Keratinocyte (primary cell): Measurements from ENCODE around the gene C6orf52. TPM values are rescaled to one million over a fixed set of nuclear protein-coding genes. Genes with fewer than 3 reads are reported as not detected.

Source experiments
- DNase-seq: peaks from one replicate; pipeline ENCODE4 v3.0.0-alpha.2; 2011; ENCODE audit warnings: low read depth, missing footprints, low spot score
- FAIRE-seq: peaks from 2 replicates; lab custom pipeline; 2011; peaks lifted over from hg19 to GRCh38; lab: Jason Lieb, UNC
- H2AFZ ChIP-seq: 2 replicates; pipeline ENCODE4 v1.6.0; 2012; ENCODE audit warnings: low read length, control low read depth, inconsistent platforms; ENCODE audit not compliant: control insufficient read depth
- H3K27ac ChIP-seq: 2 replicates; pipeline ENCODE4 v1.5.1; 2011; ENCODE audit warnings: low read length; ENCODE audit not compliant: control insufficient read depth, insufficient read depth
- H3K27me3 ChIP-seq: 3 replicates; pipeline ENCODE4 v1.6.0; 2011; ENCODE audit warnings: low read length; ENCODE audit not compliant: control insufficient read depth, insufficient read depth; ENCODE audit errors: extremely low read depth
- H3K36me3 ChIP-seq, 2 experiments: 2 replicates in 1 of 2; 3 replicates in 1 of 2; pipeline ENCODE4 v1.5.1; 2011; ENCODE audit warnings: low read length in 2 of 2, mild to moderate bottlenecking in 1 of 2; ENCODE audit not compliant: control insufficient read depth in 2 of 2, insufficient read depth in 2 of 2; ENCODE audit errors: extremely low read depth in 1 of 2
- H3K4me1 ChIP-seq: 3 replicates; pipeline ENCODE4 v1.5.1; 2011; ENCODE audit warnings: low read length; ENCODE audit not compliant: control insufficient read depth, insufficient read depth; ENCODE audit errors: extremely low read depth
- H3K4me2 ChIP-seq: 3 replicates; pipeline ENCODE4 v1.6.0; 2011; ENCODE audit warnings: low read depth, low read length; ENCODE audit not compliant: control insufficient read depth, insufficient read depth; ENCODE audit errors: extremely low read depth
- H3K4me3 ChIP-seq, 3 experiments: fragments of 200-600 bp in 1 of 3; sonication (generic) in 1 of 3; 2 replicates in 2 of 3; 3 replicates in 1 of 3; pipeline ENCODE4 v1.5.1; 2011 to 2016; ENCODE audit warnings: low read length in 3 of 3, mild to moderate bottlenecking in 3 of 3, control low read depth in 2 of 3, inconsistent platforms in 1 of 3, low read depth in 1 of 3, mixed read lengths in 1 of 3, mixed run types in 1 of 3, moderate library complexity in 1 of 3; ENCODE audit not compliant: control insufficient read depth in 2 of 3, insufficient read depth in 2 of 3; ENCODE audit errors: extremely low read depth in 1 of 3
- H3K79me2 ChIP-seq: 2 replicates; pipeline ENCODE4 v1.6.0; 2012; ENCODE audit warnings: low read length; ENCODE audit not compliant: control insufficient read depth, insufficient read depth
- H3K9ac ChIP-seq: 3 replicates; pipeline ENCODE4 v1.6.0; 2011; ENCODE audit warnings: low read length; ENCODE audit not compliant: control insufficient read depth, insufficient read depth; ENCODE audit errors: extremely low read depth
- H3K9me1 ChIP-seq: 3 replicates; pipeline ENCODE4 v1.6.0; 2011; ENCODE audit warnings: low read length; ENCODE audit not compliant: control insufficient read depth, insufficient read depth; ENCODE audit errors: extremely low read depth
- H3K9me3 ChIP-seq: 2 replicates; pipeline ENCODE4 v1.5.1; 2012; ENCODE audit warnings: low read depth, low read length; ENCODE audit not compliant: control insufficient read depth
- H4K20me1 ChIP-seq: 3 replicates; pipeline ENCODE4 v1.6.0; 2011; ENCODE audit warnings: low read length; ENCODE audit not compliant: control insufficient read depth, insufficient read depth; ENCODE audit errors: extremely low read depth
- EZH2 ChIP-seq: IDR thresholded peaks from one replicate; pipeline ENCODE4 v1.6.1; 2012; ENCODE audit warnings: inconsistent platforms, mild to moderate bottlenecking, low read length, moderate library complexity
- dilution Hi-C: fragments of 300-500 bp; cut with MboI; formaldehyde crosslinking; loops from one replicate; pipeline ENCODE4 v1.7.0; 2020; ENCODE audit warnings: low sequenced_read_pairs; ENCODE audit not compliant: extremely low pct_ligation_motif_present
- polyA plus RNA-seq, 5 experiments: library from polyadenylated mRNA; depleted of rRNA in 3 of 5; stranded (reverse) in 3 of 5; stranded (forward) in 1 of 5; unstranded in 1 of 5; fragments of >200 nt; gene quantifications; 1 replicate in 1 of 5; 2 replicates in 3 of 5; 3 replicates in 1 of 5; pipeline versions ENCODE4 v1.2.1 to v1.2.3, GENCODE V29; 2011 to 2012; ENCODE audit warnings: missing spikeins in 2 of 5, low read depth in 1 of 5, low replicate concordance in 1 of 5
- TF ChIP-seq, protein P1 (sequence below), 3 experiments: IDR thresholded peaks in 1 of 3; conservative IDR thresholded peaks in 1 of 3; optimal IDR thresholded peaks in 1 of 3; 2 replicates in 2 of 3; 3 replicates in 1 of 3; pipeline versions ENCODE3 to v1.5.1; 2011; ENCODE audit warnings: low read length in 3 of 3, mild to moderate bottlenecking in 3 of 3, moderate library complexity in 2 of 3, control low read depth in 1 of 3, inconsistent platforms in 1 of 3; ENCODE audit not compliant: insufficient read depth in 2 of 3; ENCODE audit errors: extremely low read depth in 1 of 3

C6orf52 gene
- polyA plus RNA-seq, 1 donor (not counting 4 experiments of a cell fraction or from before 2014, with no cell fraction given), result not detected

DNA sequence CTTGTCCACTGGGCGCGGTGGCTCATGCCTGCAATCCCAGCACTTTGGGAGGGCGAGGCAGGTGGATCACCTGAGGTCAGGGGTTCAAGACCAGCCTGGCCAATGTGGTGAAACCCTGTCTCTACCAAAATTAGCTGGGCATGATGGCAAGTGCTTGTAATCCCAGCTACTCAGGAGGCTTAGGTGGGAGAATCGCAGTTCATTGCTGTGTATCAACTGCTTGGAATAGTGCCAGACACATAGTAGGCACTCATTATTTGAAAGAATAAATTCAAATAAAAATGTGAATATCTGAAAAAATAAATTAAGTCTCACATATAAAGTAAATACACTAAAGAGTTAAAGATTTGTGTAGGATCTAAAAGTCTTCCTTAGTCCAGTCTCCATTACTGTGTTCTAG, 2.2 kb upstream of the C6orf52 start:
- FAIRE-seq (no peak), DNase-seq (no peak)
- H3K4me1 ChIP-seq, result peaks cover 17% of the 10 kb centered on the region
- H3K9ac ChIP-seq, result no peak overlapping the region
- H2AFZ ChIP-seq, result no peak overlapping the region
- no peaks in the 10 kb centered on the region for H3K9me1 ChIP-seq
- dilution Hi-C loops, result no loop called here
- no peaks in the 10 kb centered on the region for H3K9me3 ChIP-seq
- no peak for TF ChIP-seq EZH2
- TF ChIP-seq, protein P1, sequence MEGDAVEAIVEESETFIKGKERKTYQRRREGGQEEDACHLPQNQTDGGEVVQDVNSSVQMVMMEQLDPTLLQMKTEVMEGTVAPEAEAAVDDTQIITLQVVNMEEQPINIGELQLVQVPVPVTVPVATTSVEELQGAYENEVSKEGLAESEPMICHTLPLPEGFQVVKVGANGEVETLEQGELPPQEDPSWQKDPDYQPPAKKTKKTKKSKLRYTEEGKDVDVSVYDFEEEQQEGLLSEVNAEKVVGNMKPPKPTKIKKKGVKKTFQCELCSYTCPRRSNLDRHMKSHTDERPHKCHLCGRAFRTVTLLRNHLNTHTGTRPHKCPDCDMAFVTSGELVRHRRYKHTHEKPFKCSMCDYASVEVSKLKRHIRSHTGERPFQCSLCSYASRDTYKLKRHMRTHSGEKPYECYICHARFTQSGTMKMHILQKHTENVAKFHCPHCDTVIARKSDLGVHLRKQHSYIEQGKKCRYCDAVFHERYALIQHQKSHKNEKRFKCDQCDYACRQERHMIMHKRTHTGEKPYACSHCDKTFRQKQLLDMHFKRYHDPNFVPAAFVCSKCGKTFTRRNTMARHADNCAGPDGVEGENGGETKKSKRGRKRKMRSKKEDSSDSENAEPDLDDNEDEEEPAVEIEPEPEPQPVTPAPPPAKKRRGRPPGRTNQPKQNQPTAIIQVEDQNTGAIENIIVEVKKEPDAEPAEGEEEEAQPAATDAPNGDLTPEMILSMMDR (optimal IDR thresholded peaks at IDR 0.05 in 1 of 3, IDR thresholded peaks at IDR 0.05 in 1 of 3, conservative IDR thresholded peaks at IDR 0.05 in 1 of 3; ENCODE audit: extremely low read depth in 1 of 3, insufficient read depth in 2 of 3, low read length in 3 of 3), result no peak
- peaks cover 3 to 19% of the 10 kb centered on the region in 2 experiments for H3K36me3 ChIP-seq
- no peak overlapping the region for H3K27ac ChIP-seq
- H3K4me3 ChIP-seq, result peak overlapping the region in 1 of 3 experiments; percentile 90
- H3K79me2 ChIP-seq, result peaks cover 52% of the 10 kb centered on the region
- no peak overlapping the region for H3K4me2 ChIP-seq
- no peaks in the 10 kb centered on the region for H3K27me3 ChIP-seq
- no peaks in the 10 kb centered on the region for H4K20me1 ChIP-seq

DNA sequence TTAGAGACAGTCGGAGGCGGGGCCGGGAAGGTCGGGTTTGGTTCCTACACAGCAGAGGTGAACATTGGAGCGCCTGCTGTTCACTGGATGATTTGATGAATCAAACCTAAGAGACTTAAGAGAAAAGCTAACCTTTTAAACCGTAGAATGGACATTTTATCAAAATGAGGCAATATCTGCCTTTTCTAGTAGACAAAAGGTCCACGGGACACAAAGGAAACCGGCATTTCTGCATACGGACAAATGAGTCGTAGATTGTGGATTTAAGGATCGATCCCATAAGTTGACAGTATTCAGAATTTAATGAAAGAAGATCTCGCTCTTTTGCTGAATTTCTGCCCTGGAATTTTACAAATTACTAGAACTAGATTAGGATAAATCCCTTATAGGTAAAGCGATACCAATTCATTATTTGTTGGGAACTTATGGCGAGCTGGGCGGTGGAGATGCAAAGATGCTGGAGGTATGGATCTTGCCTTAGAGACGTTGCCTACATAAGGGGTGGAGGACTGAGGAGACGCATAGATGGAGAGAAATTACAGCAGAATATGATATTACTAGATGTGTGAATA, 756 bp upstream of the C6orf52 start:
- peak overlapping the region; percentile 51 for H2AFZ ChIP-seq
- no peaks in the 10 kb centered on the region for H4K20me1 ChIP-seq
- dilution Hi-C loops, result no loop called here
- H3K9me3 ChIP-seq, result no peaks in the 10 kb centered on the region
- no peaks in the 10 kb centered on the region for H3K9me1 ChIP-seq
- FAIRE-seq (no peak), DNase-seq (no peak)
- H3K36me3 ChIP-seq, result peaks cover 2 to 17% of the 10 kb centered on the region in 2 experiments
- peak overlapping the region; percentile 96 for H3K4me2 ChIP-seq
- H3K79me2 ChIP-seq, result peaks cover 44% of the 10 kb centered on the region
- peak overlapping the region; percentile 74 to 90 (median 79) for H3K4me3 ChIP-seq
- H3K4me1 ChIP-seq, result peaks cover 17% of the 10 kb centered on the region
- TF ChIP-seq EZH2, result no peak
- TF ChIP-seq, protein P1 (optimal IDR thresholded peaks at IDR 0.05 in 1 of 3, IDR thresholded peaks at IDR 0.05 in 1 of 3, conservative IDR thresholded peaks at IDR 0.05 in 1 of 3; ENCODE audit: extremely low read depth in 1 of 3, insufficient read depth in 2 of 3, low read length in 3 of 3), result no peak
- peak overlapping the region; percentile 88 for H3K27ac ChIP-seq
- peak overlapping the region; percentile 96 for H3K9ac ChIP-seq
- no peaks in the 10 kb centered on the region for H3K27me3 ChIP-seq
